GM19099 (cell line): ENCODE data around the gene FADS1.
A peak's percentile ranks its signal among the peaks of the same experiment; 100 is the strongest.

Experiments used
- POLR2A ChIP-seq: IDR thresholded peaks from 3 replicates; pipeline ENCODE4 v1.6.1; 2011; ENCODE audit warnings: low read depth; ENCODE audit not compliant: insufficient read length; ENCODE audit errors: extremely low read depth

The FADS1 gene

DNA sequence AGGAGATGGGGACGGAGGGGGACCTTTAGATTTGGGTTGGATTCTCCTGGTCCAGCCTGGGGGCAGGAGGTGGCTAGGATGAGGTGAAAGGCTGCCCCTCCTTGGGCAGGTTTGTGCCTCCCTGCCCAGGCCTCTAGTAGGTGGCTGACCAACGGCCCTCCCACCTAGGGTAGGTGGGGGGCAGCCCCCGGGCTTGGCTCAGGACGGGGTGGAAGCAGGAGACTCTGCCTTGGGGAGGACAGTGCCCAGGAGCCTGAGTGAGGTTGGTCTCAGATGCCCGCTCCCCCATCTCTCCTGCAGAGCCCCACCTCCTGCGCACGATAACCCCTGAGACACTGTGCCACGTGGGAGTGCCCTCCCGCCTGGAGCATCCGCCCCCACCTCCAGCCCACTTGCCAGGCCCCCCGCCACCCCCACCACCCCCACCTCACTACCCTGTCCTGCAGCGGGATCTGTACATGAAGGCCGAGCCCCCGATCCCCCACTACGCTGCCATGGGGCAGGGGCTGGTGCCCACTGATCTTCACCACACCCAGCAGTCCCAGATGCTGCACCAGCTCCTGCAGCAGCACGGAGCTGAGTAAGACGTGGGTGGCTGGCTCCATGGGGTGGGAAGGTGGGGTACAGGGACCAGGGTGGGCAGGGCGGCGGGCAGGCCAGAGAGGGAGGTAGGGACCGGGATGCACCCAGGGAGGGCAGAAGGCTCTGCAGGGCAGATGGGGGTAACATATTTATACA, 46.7 kb downstream of the FADS1 start:
- TF ChIP-seq POLR2A: no peak

DNA sequence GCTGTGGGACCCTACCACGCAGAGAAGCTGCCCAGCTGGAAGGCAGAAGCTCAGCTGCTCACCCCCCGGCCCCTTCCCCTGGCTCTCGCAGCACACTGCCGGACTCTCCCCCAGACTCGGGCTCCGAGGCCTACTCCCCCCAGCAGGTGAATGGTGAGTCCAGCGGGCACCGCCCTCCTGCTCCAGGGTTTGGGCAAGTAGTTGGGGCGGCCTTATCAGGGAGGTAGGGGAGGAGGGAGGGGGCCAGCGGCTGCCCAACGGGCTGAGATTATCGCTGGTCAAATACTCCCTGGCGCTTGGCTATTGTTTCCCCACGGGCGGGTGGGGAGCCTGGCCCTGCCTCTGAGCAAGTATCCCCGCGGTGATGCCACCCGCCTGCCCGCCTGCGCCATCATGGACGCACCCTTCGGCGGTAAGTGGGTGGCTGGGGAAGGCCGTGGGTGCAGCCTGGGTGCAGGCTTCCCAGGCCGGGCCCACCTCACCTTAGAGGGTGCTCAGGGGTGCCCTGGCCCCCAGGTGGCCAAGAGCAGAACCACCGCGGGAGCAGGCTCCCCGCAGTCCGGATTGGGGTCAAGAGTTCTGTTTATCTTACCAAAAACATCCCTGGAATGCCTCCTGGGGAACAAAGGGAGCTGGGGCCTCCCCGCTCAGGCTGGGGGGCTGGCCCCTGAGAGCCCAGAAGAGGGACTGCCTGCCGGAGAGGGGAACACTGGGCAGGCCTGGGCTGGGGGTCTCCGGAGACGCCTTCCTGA, 47.5 kb downstream of the FADS1 start:
- TF ChIP-seq POLR2A: no peak

DNA sequence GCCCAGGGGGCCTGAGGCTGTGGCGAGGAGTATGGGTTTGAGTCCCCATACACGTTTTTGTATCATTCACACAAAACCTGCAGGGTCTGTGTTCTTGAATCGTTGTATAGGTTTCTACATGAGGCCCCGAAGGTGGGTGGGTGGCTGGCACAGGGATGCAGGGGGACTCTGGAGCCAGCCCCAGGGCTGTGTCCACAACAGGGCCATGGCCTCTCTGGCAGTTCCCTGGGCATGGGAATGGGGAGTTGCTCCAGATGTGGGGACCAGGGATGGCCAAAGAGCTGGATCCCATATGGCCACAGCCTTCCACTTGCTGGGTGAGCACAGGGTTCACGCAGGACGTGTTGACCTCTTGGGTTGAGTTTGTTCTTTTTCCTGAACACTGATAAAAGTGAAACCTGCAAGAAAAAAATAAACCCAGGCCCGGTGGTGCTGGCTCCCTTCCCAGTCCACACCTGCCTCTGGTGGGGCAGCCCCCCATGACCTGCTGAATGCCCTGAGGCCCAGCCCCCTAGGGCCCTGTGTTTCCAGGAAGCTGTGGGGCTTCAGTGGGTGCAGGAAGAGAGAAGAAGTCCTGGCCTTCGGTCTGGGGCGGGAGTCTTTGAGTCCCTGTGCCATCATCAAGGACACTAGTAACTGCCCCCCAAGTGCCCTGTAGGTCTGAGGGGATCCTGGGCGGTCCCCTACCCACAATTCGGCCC, 48.3 kb downstream of the FADS1 start:
- TF ChIP-seq POLR2A: no peak

DNA sequence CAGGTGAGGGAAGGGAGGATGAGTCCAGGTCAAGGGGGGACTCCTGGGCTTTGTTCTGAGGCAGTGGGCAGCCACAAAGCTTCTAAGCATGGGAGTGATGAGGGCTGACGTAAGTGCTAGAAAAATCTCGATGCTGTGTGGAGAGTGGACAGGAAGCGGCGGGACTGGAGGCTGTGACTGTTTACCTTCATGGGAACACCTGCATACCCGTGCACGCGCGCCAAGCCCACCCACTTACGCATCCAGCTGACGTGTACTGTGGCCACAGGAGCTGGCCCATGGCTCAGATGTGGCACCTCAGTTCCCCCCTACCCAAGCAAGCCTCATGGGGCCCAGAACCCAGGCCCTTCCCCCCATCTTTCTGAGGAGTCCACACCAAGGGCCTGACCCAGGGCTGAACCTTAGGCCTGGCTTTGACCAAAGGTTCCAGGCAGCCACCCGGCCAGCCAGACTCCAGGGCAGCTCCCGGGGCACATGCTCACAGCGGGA, 50.4 kb downstream of the FADS1 start:
- TF ChIP-seq POLR2A: no peak

DNA sequence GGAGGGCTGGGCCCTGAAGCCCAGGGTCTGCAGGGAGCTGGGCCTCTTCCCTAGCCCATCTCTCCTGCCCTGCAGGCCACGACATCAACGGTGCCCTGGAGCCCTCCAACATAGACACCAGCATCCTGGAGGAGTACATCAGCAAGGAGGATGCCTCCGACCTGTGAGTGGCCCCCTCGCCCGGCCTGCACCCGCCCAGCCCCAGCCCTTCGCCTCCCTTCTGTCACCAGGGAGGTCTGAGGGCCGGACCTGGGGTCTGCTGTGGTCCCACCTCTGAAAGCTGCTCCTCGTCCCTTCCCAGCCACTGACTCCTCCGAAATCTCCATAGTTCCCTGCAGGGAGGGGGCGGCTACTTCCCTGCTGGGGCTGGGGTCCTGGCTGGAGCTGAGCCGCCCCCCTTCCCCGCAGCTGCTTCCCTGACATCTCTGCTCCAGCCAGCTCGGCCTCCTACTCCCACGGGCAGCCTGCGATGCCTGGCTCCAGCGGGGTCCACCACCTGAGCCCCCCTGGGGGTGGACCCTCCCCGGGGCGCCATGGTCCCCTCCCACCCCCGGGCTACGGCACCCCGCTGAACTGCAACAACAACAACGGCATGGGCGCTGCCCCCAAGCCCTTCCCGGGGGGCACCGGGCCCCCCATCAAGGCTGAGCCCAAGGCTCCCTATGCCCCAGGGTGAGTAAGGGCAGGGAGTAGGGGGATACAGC, 51.1 kb downstream of the FADS1 start:
- TF ChIP-seq POLR2A: no peak

DNA sequence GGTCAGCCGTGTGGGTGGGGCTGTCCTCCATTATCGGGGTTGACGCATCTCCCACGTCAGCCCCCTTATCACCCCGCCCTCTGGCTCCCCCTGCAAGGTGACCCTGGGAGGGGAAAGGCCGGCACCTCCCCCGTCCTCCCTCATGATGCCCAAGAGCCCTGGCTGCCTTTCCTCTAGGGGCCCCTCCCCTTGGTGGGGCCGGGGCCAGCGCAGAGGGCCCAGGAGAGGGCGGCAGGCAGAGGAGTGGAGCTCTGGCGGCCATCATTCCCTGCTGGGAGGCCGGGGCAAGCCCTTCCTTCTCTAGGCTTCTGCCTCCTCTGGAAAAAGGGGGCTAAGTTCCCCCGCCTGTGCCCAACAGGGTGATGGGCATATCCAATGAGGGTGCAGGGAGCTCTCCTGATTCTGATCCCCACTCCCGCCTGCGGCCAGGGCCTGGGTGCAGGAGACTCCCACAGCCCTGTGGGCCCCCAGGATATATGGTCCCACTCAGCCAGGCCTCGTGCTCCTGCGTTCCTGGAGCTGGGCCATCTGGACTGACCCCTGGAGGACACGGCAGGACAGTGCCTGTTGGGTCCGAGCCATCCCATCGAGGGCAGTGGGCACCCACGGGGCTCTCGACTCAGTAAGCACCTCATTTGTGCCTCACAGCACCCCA, 52.1 kb downstream of the FADS1 start:
- no peak for TF ChIP-seq POLR2A

DNA sequence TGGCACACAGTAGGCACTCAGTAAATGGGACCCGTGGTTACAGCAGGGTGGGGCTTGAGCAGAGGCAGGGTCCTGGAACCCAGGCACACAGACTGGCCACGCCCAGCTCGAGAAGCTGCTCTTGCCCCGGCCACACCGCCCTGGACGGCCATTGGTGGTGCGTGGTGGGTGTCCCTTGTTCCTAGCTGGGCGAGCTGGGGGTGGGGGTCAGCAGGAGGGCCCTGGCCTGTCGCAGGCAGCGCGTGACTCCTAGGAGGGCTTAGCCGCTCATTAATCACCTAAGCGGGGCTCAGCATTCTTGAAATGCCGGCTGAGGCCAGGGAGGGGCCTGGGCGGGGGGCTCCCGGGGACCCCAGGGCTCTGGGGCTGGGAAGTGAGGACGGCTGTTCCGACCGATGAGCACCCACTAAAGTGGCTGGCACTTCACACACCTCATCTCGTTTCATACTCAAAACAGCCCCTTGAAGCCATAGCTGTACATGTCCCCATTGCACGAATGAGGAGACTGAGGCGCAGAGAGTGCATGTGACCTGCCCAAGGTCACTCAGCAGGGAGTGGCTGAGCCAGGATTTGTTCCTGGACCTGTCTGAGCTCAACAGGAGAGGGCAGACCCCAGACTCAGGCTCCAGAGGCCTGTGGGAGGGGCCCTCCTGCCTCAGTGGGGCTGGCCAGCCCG, 52.7 kb downstream of the FADS1 start:
- TF ChIP-seq POLR2A: no peak

DNA sequence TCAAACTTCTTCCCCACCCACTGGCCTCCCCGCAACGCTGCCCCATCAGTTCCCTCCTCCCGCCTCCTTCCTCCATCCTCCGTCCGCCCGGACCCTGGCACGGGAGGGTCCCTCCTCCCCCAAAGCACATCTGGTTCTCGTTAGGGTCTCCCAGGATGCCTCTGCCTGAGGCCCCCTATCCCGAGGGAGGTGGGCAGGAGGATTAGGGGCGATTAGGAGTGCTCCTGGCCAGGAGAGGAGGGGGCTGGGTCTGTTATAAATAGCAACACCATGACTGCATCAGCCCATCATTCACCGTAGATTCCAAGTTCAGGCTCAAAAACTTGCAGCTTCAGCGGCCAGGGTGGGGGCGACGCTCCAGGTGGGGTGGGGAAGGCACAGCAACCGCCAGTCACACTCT, 54.0 kb downstream of the FADS1 start:
- TF ChIP-seq POLR2A: no peak

DNA sequence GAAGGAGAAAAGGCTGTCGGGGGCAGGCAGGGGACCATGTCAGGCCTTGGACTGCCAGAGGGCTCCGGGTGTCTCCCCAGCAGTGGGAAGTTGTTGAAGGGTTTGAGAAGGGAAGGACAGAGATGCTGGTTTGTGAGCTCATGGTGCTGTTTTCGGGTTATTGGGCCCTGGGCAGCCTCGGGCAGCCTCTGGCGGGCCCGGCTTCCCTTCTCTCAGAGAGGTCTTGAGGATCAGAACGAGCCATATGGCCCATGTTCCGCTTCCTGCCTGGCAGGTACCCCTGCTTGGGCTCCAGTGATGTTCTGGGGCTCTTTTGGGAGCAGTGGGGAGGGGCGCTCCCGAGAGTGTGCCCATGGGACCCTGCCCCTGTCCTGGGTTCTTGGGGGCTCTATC, 54.6 kb downstream of the FADS1 start:
- no peak for TF ChIP-seq POLR2A

DNA sequence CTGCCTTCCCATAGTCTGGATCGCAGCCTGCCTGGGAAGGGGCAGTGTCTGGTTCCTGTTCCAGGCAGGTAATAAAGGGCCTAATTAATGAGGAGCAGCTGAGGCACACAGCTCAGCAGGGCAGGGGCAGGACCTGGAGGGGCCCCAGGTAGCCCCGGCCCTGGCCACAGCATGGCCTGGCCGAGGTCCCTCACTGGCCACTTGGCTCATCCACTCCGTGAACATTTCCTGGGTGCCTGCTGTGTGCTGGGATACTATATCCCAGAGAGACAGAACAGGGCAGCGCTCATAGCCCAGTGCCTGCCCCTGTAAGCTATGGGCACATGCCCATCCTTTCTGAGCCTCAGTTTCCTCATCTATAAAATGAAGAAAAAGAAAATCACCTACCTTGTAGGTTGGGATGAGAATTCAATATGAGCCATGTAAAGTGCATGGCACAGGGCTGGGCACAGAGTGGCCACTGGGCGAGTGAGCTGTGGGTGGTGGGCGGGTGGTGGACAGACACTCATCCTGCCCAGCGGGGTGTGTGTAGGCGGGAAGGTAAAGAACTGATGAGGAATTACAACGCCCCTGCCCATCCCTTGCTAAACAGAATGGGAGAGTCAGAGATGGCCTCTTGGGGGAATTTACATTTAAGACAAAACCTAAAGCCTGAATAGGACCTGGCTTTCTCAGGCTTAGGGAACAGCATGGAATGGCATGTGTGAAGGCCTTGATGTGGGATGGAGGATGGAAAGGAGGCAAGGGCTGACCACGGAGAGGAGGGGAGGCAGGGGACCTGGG, 55.2 kb downstream of the FADS1 start:
- TF ChIP-seq POLR2A: no peak

DNA sequence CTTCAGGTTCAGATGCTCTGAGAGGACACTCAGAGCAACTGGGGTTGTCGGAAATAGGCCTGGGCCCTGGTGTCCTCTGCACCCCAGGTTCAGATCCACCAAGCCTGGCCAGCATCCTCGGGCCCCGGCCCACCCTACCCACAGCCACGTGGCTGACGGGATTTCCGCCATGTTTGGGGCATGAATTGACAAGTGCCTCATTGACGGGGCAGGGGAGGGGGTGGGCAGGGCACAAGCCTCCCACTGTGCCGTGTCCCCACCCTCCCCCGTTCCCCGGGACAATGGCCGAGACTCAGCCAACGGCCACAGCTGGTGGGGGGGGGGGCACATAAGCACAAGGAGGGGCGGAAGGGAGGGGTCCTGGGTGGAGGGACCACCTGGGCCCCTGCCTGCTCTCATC, 55.9 kb downstream of the FADS1 start:
- no peak for TF ChIP-seq POLR2A

DNA sequence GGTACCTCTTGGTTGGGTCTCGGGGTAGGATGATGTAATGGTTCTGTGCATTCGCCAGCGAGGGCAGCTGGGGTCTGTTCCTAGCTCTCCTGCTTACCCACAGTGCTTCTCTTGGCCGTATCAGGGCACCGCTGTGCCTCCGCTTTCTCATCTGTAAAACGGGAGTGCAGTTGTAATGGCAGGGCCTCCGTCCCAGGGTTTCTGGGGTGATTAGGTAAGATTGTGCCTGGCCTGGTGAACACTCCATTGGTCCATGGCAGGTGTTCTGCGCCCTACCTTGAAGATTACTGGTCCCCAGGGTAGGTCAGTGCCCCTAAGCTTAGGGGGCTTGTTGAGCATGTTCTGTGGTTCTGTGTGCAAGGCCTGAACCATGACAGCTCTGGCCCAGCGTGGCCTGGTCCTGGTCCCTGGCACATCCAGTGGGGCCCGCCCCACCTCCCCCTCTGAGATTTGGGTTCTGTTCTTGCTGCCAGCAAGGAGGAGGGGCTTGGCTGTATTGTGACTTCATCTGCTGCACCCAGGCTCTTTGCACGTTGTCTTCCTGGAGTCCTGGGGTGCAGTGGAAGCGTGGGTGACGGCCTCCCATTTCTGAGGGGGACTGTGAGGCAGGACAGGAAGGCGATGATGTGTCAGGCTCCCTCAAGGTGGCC, 59.5 kb downstream of the FADS1 start:
- no peak for TF ChIP-seq POLR2A

DNA sequence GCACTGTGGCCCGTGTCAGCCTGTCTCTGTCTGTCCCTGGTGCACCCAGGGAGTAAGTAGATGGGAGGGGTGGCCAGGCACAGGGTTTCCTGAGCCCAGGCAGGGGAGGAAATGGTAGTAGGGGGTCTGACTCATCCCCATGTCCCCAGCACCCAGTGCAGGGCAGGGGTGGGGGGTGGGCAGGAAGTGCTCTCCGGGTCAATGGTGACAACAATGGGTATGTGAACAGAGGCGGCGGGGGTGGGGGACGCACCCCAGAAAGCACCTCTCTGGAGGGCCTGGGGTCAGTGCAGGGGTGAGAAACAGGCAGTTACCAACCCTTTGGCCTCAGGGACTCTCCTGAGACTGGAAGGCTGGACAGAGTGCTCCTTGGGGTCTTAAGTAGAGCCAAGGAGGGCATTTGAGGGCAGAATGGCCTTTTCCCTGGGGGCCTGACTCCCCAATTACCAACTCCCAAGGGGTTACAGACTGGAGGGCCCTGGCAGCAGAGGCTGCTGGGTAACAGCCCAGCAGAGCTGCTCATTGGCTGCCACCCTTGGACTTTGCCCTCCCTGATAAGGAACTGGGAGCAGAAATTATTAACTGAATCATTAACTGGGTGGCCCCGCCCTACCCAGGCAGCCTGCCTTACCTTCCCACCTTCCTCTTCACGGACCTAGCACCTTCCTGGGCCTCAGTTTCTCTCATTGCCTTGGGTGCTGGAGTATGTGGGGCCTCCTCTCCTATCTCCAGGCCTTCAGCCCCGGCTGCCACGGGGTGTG, 60.2 kb downstream of the FADS1 start:
- peak; percentile 56 for TF ChIP-seq POLR2A

DNA sequence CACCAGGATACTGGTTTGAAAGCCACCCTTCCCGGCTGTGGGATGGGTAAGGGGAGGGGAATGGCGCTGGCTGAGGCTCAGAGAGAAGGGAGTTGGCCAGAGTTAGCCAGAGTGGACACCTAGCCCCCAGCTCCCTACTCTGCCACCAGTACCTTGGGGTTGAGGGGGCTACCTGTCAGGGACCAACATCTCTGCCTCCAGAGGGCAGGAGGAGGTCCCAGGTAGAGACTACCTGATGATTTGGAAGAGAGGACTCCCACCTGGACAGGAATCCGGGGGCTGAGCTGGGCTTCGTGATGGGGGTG, 60.7 kb downstream of the FADS1 start:
- no peak for TF ChIP-seq POLR2A
